B cell (primary cell): ENCODE measurements around the gene TP53AIP1. TPM values are rescaled to one million over a fixed set of nuclear protein-coding genes. Genes with fewer than 3 reads are reported as not detected.

Experiments
- ATAC-seq: fragments of 200-7000 bp; cut with Tn5 transposase; one replicate; pipeline ENCODE4 v1.10.0; 2021; ENCODE audit warnings: low read depth, mild to moderate bottlenecking, moderate number of reproducible peaks, moderate library complexity
- CTCF ChIA-PET: fragments of 350-600 bp; sonication (Branson Sonifier 250); formaldehyde crosslinking; loops from one replicate; lab custom pipeline; 2021; ENCODE audit warnings: antibody characterized with exemption, inconsistent platforms; lab: Charles Lee
- POLR2A ChIA-PET: fragments of 350-600 bp; sonication (Branson Sonifier 250); formaldehyde crosslinking; loops from one replicate; lab custom pipeline; 2021; ENCODE audit warnings: antibody characterized with exemption; lab: Charles Lee
- DNase-seq: peaks from one replicate; pipeline ENCODE4 v3.0.0; 2013
- H2AFZ ChIP-seq: 2 replicates; pipeline ENCODE4 v1.6.1; 2012; ENCODE audit warnings: mild to moderate bottlenecking, low read depth, low read length; ENCODE audit not compliant: insufficient read depth, poor library complexity, severe bottlenecking
- H3K27ac ChIP-seq, 2 donors: 1 replicate in 1 of 2; 2 replicates in 1 of 2; pipeline ENCODE4 v1.5.1; 2012 to 2013; ENCODE audit warnings: low read length in 2 of 2, mild to moderate bottlenecking in 2 of 2, moderate library complexity in 1 of 2
- H3K27me3 ChIP-seq, 4 experiments: fragments of 200-600 bp in 1 of 4; sonication (generic) in 1 of 4; replicated peaks in 1 of 4; 1 replicate in 2 of 4; 2 replicates in 2 of 4; pipeline versions ENCODE4 v1.6.1 to v1.7.0; 2013 to 2016; ENCODE audit warnings: low read length in 3 of 4, mild to moderate bottlenecking in 2 of 4, mixed read lengths in 1 of 4, moderate library complexity in 1 of 4; ENCODE audit not compliant: insufficient read depth in 4 of 4, control insufficient read depth in 3 of 4; ENCODE audit errors: control extremely low read depth in 1 of 4
- H3K36me3 ChIP-seq, 2 experiments: replicated peaks in 1 of 2; 1 replicate in 1 of 2; 2 replicates in 1 of 2; pipeline versions ENCODE4 v1.6.1 to v1.7.1; 2013; ENCODE audit warnings: low read length in 1 of 2; ENCODE audit not compliant: insufficient read depth in 2 of 2, control insufficient read depth in 1 of 2; ENCODE audit errors: control extremely low read depth in 1 of 2, extremely low read depth in 1 of 2
- H3K4me1 ChIP-seq, 2 donors: fragments of 200-600 bp in 1 of 2; sonication (generic) in 1 of 2; 1 replicate in 1 of 2; 2 replicates in 1 of 2; pipeline versions ENCODE4 v1.5.1 to v1.6.1; 2013 to 2017; ENCODE audit warnings: low read length in 2 of 2; ENCODE audit not compliant: control insufficient read depth in 2 of 2, insufficient read depth in 2 of 2
- H3K4me2 ChIP-seq: replicated peaks from 2 replicates; pipeline ENCODE3; 2012; ENCODE audit warnings: mild to moderate bottlenecking, low read depth, low read length; ENCODE audit not compliant: poor library complexity, severe bottlenecking
- H3K4me3 ChIP-seq, 5 experiments: fragments of 200-600 bp in 1 of 5; sonication (generic) in 1 of 5; 1 replicate in 3 of 5; 2 replicates in 2 of 5; pipeline versions ENCODE4 v1.5.1 to v1.7.0; 2011 to 2016; ENCODE audit warnings: low read length in 4 of 5, mild to moderate bottlenecking in 4 of 5, low read depth in 2 of 5, control low read depth in 1 of 5, moderate library complexity in 1 of 5; ENCODE audit not compliant: insufficient read depth in 1 of 5; ENCODE audit errors: control extremely low read depth in 1 of 5, extremely low read depth in 1 of 5
- H3K79me2 ChIP-seq: fragments of 200-600 bp; sonication (generic); one replicate; pipeline ENCODE4 v1.6.0; 2016; ENCODE audit warnings: low read length; ENCODE audit not compliant: control insufficient read depth, insufficient read depth
- H3K9ac ChIP-seq: fragments of 200-600 bp; sonication (generic); 2 replicates; pipeline ENCODE4 v1.6.1; 2017; ENCODE audit warnings: mild to moderate bottlenecking, low read length, moderate library complexity
- H3K9me3 ChIP-seq, 3 donors: one replicate each; pipeline versions ENCODE4 v1.6.1 to v1.7.1; 2013; ENCODE audit warnings: low read length in 2 of 3; ENCODE audit not compliant: control insufficient read depth in 2 of 3, insufficient read depth in 1 of 3; ENCODE audit errors: control extremely low read depth in 1 of 3
- H4K20me1 ChIP-seq: 2 replicates; pipeline ENCODE4 v1.6.0; 2012; ENCODE audit warnings: mild to moderate bottlenecking, low read length; ENCODE audit not compliant: insufficient read depth, control insufficient read depth, poor library complexity, severe bottlenecking
- H3K27ac Mint-ChIP-seq: one replicate; pipeline ENCODE4 v1.8.0; 2021; ENCODE audit warnings: mixed read lengths
- H3K27me3 Mint-ChIP-seq: one replicate; pipeline ENCODE4 v1.8.0; 2021; ENCODE audit warnings: mixed read lengths
- H3K4me1 Mint-ChIP-seq: one replicate; pipeline ENCODE4 v1.8.0; 2021; ENCODE audit warnings: mixed read lengths
- H3K4me3 Mint-ChIP-seq: one replicate; pipeline ENCODE4 v1.8.0; 2021; ENCODE audit warnings: mixed read lengths
- H3K9me3 Mint-ChIP-seq: one replicate; pipeline ENCODE4 v1.8.0; 2022; ENCODE audit warnings: mixed read lengths; ENCODE audit not compliant: insufficient read depth
- CTCF ChIP-seq: fragments of 200-600 bp; IDR thresholded peaks from one replicate; pipeline ENCODE4 v1.8.0; 2022; ENCODE audit warnings: antibody characterized with exemption, mild to moderate bottlenecking
- EZH2 ChIP-seq: IDR thresholded peaks from 2 replicates; pipeline ENCODE4 v1.6.1; 2012; ENCODE audit warnings: borderline replicate concordance, low read depth, mild to moderate bottlenecking, moderate library complexity, low read length; ENCODE audit not compliant: insufficient read depth, poor library complexity, severe bottlenecking
- WGBS: methylation state at CpG from one replicate; pipeline ENCODE4 v1.1.5; 2013; ENCODE audit warnings: missing lambda C conversion rate; ENCODE audit not compliant: insufficient coverage; 5-methylcytosine and 5-hydroxymethylcytosine counted together
- intact Hi-C: fragments of 100-400 bp; cut with micrococcal nuclease; formaldehyde crosslinking; loops from one replicate; pipeline ENCODE4 v1.10.0; 2022
- polyA plus RNA-seq: library from polyadenylated mRNA; depleted of rRNA; stranded (reverse); fragments of >200 nt; gene quantifications from 2 replicates; pipeline ENCODE4 v1.2.3, GENCODE V29; 2012
- total RNA-seq, 2 donors: library from RNA; stranded (reverse); fragments of 120-200 nt in 1 of 2; gene quantifications; 1 replicate in 1 of 2; 2 replicates in 1 of 2; pipeline versions ENCODE4 v1.2.3 to v1.2.4, GENCODE V29; 2013 to 2022

Gene TP53AIP1
- total and polyA plus RNA-seq, 2 donors (not counting 1 experiment from before 2014, with no cell fraction given) = 0.04 to 0.12 TPM

- no peak overlapping the region for H3K27ac Mint-ChIP-seq
- ATAC-seq = no peak
- Histone ChIP-seq H3K4me2 (no peak overlapping the region), H3K4me1 (peaks cover 22 to 33% of the 10 kb centered on the region in 2 donors), H3K4me3 (no peak overlapping the region), H3K27ac (no peak overlapping the region), H3K36me3 (no peaks in the 10 kb centered on the region), H3K9me3 (peaks cover 0 to 10% (median 0%) of the 10 kb centered on the region in 3 donors), H4K20me1 (no peaks in the 10 kb centered on the region), H2AFZ (no peak overlapping the region), H3K79me2 (no peaks in the 10 kb centered on the region), H3K27me3 (peaks cover 0 to 84% (median 58%) of the 10 kb centered on the region in 4 experiments), H3K9ac (no peak overlapping the region)
- no peak for DNase-seq
- TF ChIP-seq CTCF (no peak), EZH2 (no peak)
- intact Hi-C loops = no loop called here
- peaks cover 22% of the 10 kb centered on the region for H3K4me1 Mint-ChIP-seq
- peaks cover 77% of the 10 kb centered on the region for H3K27me3 Mint-ChIP-seq
- POLR2A ChIA-PET = no interaction called here
- CTCF ChIA-PET = interaction anchor here (0.6 to 10.9 kb wide), 5 partner anchors 15 to 68 kb away, joined by 3 to 315 read pairs (median 4); no protein-coding TSS in a partner anchor
- 90% methylated on average over 11 of the region's 15 CpGs for WGBS
- no peak overlapping the region for H3K4me3 Mint-ChIP-seq
- no peaks in the 10 kb centered on the region for H3K9me3 Mint-ChIP-seq
These were observed 54.4 kb downstream of the TP53AIP1 start for GRCh38 chr11:128888034-128888985.
